Loucy (cell line): ENCODE results near the gene HEPACAM2.

ENCODE experiments used
- H2AFZ ChIP-seq: fragments of 200-600 bp; sonication (generic); 2 replicates; pipeline ENCODE4 v1.6.0; 2016; ENCODE audit warnings: antibody characterized with exemption, mild to moderate bottlenecking, low read length, moderate library complexity
- H3F3A ChIP-seq: fragments of 200-600 bp; 2 replicates; pipeline ENCODE4 v1.6.0; 2016; ENCODE audit warnings: antibody characterized with exemption, low read depth, mild to moderate bottlenecking
- H3K27me3 ChIP-seq: fragments of 200-600 bp; sonication (generic); 2 replicates; pipeline ENCODE4 v1.6.1; 2014; ENCODE audit warnings: low read length, mild to moderate bottlenecking; ENCODE audit not compliant: insufficient read depth, poor library complexity, severe bottlenecking
- H3K36me3 ChIP-seq: fragments of 200-600 bp; sonication (generic); 2 replicates; pipeline ENCODE4 v1.6.1; 2016; ENCODE audit warnings: low read length; ENCODE audit not compliant: insufficient read depth
- H3K4me1 ChIP-seq: fragments of 200-600 bp; sonication (generic); 2 replicates; pipeline ENCODE4 v1.5.1; 2014; ENCODE audit warnings: low read length, mild to moderate bottlenecking; ENCODE audit not compliant: insufficient read depth, poor library complexity, severe bottlenecking
- H3K4me2 ChIP-seq: fragments of 200-600 bp; sonication (generic); 2 replicates; pipeline ENCODE4 v1.6.0; 2014; ENCODE audit warnings: antibody characterized with exemption, low read length, low read depth, mild to moderate bottlenecking; ENCODE audit not compliant: poor library complexity, severe bottlenecking
- H3K4me3 ChIP-seq: fragments of 200-600 bp; sonication (generic); 2 replicates; pipeline ENCODE4 v1.5.1; 2014; ENCODE audit warnings: low read length, mild to moderate bottlenecking, mixed read lengths; ENCODE audit not compliant: poor library complexity, severe bottlenecking
- H3K79me2 ChIP-seq: fragments of 200-600 bp; sonication (generic); 2 replicates; pipeline ENCODE4 v1.6.1; 2014; ENCODE audit warnings: low read length; ENCODE audit not compliant: insufficient read depth
- H3K9ac ChIP-seq: fragments of 200-600 bp; sonication (generic); 2 replicates; pipeline ENCODE4 v1.6.0; 2014; ENCODE audit warnings: mild to moderate bottlenecking, low read depth, low read length, moderate library complexity; ENCODE audit not compliant: poor library complexity, severe bottlenecking
- H3K9me2 ChIP-seq: fragments of 200-600 bp; sonication (generic); replicated peaks from 2 replicates; pipeline ENCODE4 v1.6.1; 2016; ENCODE audit warnings: low read depth, low read length, mixed read lengths
- H3K9me3 ChIP-seq: fragments of 200-600 bp; sonication (generic); 2 replicates; pipeline ENCODE4 v1.6.1; 2014; ENCODE audit warnings: mild to moderate bottlenecking, antibody characterized with exemption, low read length, low read depth; ENCODE audit not compliant: insufficient read depth
- H4K20me1 ChIP-seq: fragments of 200-600 bp; sonication (generic); 2 replicates; pipeline ENCODE4 v1.6.0; 2014; ENCODE audit warnings: antibody characterized with exemption, low read length, mild to moderate bottlenecking; ENCODE audit not compliant: insufficient read depth, poor library complexity, severe bottlenecking
- EZH2phosphoT487 ChIP-seq: fragments of 200-600 bp; IDR thresholded peaks from 2 replicates; pipeline ENCODE4 v1.6.1; 2018; ENCODE audit warnings: antibody characterized with exemption, mild to moderate bottlenecking, moderate library complexity, borderline replicate concordance
- TF ChIP-seq, protein P1 (sequence below): fragments of 200-600 bp; sonication (generic); conservative IDR thresholded peaks from 2 replicates; pipeline ENCODE4 v1.5.1; 2014; ENCODE audit warnings: mild to moderate bottlenecking, antibody characterized with exemption, low read length

Gene HEPACAM2

DNA sequence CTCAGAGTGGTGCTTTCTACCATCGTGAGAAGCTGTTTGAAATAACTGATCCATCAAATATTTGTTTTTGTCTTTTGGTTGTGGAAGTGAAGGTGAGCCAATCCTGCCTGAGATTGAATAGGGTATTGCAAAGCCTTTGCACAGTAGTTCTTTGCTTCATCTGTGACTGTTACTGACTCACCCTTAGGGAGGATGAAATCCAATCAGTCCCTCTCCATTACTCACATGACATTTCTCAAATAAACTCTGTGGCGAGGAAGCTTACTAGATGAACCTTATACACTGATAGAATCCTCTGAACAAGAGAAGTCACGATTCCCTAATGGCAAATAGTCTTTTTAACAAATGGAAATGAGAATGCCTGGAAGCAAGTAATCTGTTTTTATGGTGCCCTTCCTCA, 31.9 kb downstream of the HEPACAM2 start:
- H4K20me1 ChIP-seq = no peaks in the 10 kb centered on the region
- H3K9me3 ChIP-seq = no peaks in the 10 kb centered on the region
- no peaks in the 10 kb centered on the region for H3K9me2 ChIP-seq
- H3F3A ChIP-seq = no peaks in the 10 kb centered on the region
- H3K79me2 ChIP-seq = no peaks in the 10 kb centered on the region
- H3K27me3 ChIP-seq = no peaks in the 10 kb centered on the region
- no peak overlapping the region for H3K9ac ChIP-seq
- H3K4me1 ChIP-seq = no peaks in the 10 kb centered on the region
- H2AFZ ChIP-seq = no peak overlapping the region
- H3K4me2 ChIP-seq = no peak overlapping the region
- no peaks in the 10 kb centered on the region for H3K36me3 ChIP-seq
- no peak overlapping the region for H3K4me3 ChIP-seq
- TF ChIP-seq, protein P1, sequence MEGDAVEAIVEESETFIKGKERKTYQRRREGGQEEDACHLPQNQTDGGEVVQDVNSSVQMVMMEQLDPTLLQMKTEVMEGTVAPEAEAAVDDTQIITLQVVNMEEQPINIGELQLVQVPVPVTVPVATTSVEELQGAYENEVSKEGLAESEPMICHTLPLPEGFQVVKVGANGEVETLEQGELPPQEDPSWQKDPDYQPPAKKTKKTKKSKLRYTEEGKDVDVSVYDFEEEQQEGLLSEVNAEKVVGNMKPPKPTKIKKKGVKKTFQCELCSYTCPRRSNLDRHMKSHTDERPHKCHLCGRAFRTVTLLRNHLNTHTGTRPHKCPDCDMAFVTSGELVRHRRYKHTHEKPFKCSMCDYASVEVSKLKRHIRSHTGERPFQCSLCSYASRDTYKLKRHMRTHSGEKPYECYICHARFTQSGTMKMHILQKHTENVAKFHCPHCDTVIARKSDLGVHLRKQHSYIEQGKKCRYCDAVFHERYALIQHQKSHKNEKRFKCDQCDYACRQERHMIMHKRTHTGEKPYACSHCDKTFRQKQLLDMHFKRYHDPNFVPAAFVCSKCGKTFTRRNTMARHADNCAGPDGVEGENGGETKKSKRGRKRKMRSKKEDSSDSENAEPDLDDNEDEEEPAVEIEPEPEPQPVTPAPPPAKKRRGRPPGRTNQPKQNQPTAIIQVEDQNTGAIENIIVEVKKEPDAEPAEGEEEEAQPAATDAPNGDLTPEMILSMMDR = no peak
- TF ChIP-seq EZH2phosphoT487 = no peak

DNA sequence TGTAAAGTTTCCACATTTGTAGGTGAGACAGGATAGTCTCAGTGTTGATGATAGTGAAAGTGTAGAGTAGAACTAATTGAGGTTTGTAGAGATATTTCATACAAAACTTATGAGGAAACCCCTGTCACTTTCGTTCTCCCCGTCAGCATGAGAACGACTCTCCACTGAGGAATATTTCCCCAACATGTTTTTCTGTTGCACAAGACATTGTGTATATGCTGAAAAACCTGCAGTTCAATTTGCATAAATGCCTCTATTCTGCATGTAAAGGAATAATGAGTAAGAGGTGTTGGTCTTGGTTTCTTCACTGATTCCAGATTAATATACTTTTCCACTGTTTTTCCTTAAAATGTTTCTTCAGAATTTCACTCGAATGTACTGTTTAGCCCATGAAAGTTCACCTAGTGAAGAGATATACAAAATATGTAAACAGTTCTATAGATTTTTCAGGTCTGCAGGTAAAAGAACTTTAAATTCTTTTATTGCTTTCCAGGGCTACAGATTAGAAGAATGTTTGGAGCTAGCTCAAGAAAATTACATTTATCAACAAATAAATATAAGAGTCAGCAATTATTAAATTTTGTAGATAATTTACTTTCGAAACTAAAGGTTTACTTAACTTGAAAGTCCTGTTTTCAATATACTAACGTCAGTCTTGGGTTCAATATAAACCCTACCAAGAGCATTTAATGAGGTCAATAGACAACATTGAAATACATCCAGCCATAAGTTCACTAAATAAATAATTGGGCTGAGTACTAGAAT, 37.2 kb downstream of the HEPACAM2 start:
- TF ChIP-seq, protein P1 = no peak
- no peak for TF ChIP-seq EZH2phosphoT487

DNA sequence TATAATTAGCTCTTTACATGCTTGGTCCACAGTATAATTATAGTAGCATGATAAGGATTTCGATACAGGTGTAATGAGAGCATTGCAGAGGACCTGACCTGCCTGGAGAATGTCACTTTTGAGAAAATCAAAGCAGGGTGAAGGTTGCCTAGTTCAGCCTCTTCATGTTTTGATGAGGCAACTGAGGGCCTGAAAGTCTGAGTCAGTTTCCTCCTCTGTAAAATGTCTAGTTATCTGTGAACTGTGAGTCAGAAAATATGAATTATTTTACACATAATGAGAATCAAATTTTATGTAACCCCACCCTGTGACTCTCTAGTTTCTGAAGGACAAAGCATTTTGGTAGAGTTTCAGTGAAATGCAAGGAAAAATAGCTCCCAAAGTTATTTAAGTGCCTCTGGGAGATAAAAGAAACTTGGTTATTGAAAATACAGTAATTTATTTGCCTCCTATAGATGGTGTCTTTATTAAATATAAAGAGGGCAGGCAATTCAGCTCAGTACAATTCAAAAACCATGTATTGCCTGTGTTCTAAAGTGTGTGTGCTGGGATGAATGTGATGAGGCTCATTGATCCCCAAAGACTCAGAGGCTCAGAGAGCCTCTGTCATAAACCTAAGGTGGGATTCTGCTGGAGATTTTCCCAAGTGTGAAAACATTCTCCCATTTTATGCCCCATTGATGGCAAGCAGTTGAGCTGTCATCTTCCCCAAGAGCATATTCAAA, 40.8 kb downstream of the HEPACAM2 start:
- no peaks in the 10 kb centered on the region for H3F3A ChIP-seq

More for the DNA sequence above, 37.2 kb downstream of the HEPACAM2 start:
- Histone ChIP-seq H2AFZ (no peak overlapping the region), H3K9me3 (no peaks in the 10 kb centered on the region), H3K9ac (no peak overlapping the region), H4K20me1 (no peaks in the 10 kb centered on the region), H3K27me3 (no peaks in the 10 kb centered on the region), H3K9me2 (no peaks in the 10 kb centered on the region), H3K4me3 (no peak overlapping the region), H3K36me3 (no peaks in the 10 kb centered on the region), H3K4me1 (no peaks in the 10 kb centered on the region), H3F3A (no peaks in the 10 kb centered on the region), H3K4me2 (no peak overlapping the region), H3K79me2 (no peaks in the 10 kb centered on the region)

More for the DNA sequence above, 40.8 kb downstream of the HEPACAM2 start:
- no peaks in the 10 kb centered on the region for H3K27me3 ChIP-seq
- H4K20me1 ChIP-seq = no peaks in the 10 kb centered on the region
- no peak overlapping the region for H3K9ac ChIP-seq
- H2AFZ ChIP-seq = no peak overlapping the region
- TF ChIP-seq, protein P1 = no peak
- no peak for TF ChIP-seq EZH2phosphoT487
- H3K4me3 ChIP-seq = no peak overlapping the region
- no peaks in the 10 kb centered on the region for H3K9me2 ChIP-seq
- no peaks in the 10 kb centered on the region for H3K79me2 ChIP-seq
- H3K4me2 ChIP-seq = no peak overlapping the region
- H3K4me1 ChIP-seq = no peaks in the 10 kb centered on the region
- H3K36me3 ChIP-seq = no peaks in the 10 kb centered on the region
- H3K9me3 ChIP-seq = no peaks in the 10 kb centered on the region
